Neural progenitor cell (in vitro differentiated cells): Measurements from ENCODE around the gene CLEC2B.

Source experiments
- CTCF ChIP-seq: fragments of 200-600 bp; sonication (generic); IDR thresholded peaks from 2 replicates; pipeline ENCODE4 v1.5.1; 2017; ENCODE audit warnings: antibody characterized with exemption, mild to moderate bottlenecking
- EZH2 ChIP-seq: fragments of 200-600 bp; sonication (generic); IDR thresholded peaks from 2 replicates; pipeline ENCODE4 v1.6.1; 2017; ENCODE audit warnings: antibody characterized with exemption, mild to moderate bottlenecking, moderate library complexity

DNA sequence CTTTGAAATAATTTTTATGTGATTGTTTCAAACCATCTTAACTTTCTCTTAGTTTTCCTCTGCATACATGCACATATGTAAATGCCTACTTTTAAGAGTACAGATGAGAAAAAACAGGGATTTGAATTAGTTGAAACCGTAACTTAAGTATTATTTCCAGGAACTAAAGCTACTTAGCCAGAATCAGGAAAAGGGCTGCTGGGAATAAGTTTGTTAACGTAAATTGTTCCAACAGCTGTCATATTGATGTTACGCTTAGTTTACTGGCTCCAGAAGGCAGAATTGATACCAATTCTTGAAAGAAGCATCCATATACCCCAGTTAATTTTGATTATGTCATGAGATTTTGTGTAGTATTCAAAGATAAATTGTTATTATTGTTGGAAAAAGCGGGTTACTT, 59.8 kb downstream of the CLEC2B start:
- TF ChIP-seq CTCF (no peak), EZH2 (no peak)
